NB4 (cell line): Measurements from ENCODE around the gene HLA-DQB1.

Source experiments
- CTCF ChIP-seq: IDR thresholded peaks from one replicate; pipeline ENCODE4 v1.5.1; 2012; ENCODE audit warnings: low read depth, low read length
- MYC ChIP-seq: IDR thresholded peaks from 2 replicates; pipeline ENCODE4 v1.6.1; 2011; ENCODE audit warnings: low read depth, low read length
- POLR2A ChIP-seq: IDR thresholded peaks from 2 replicates; pipeline ENCODE4 v1.6.1; 2011; ENCODE audit warnings: mild to moderate bottlenecking; ENCODE audit not compliant: insufficient read length; ENCODE audit errors: extremely low read depth

GRCh38 chr6:32703347-32703746 is 36.9 kb upstream of the HLA-DQB1 start:
- TF ChIP-seq CTCF, result no peak
- no peak for TF ChIP-seq POLR2A
- no peak for TF ChIP-seq MYC
